Gastroesophageal sphincter (tissue), 3 donors: ENCODE measurements around the gene CYP27A1.

Experiments
- EP300 ChIP-seq: sonication (generic); formaldehyde crosslinking; IDR thresholded peaks from one replicate; pipeline ENCODE4 v1.6.1; 2017; ENCODE audit warnings: antibody characterized with exemption, mild to moderate bottlenecking
- POLR2A ChIP-seq, 2 donors: fragments of 450-650 bp; IDR thresholded peaks; one replicate each; pipeline ENCODE4 v1.6.1; 2017; ENCODE audit warnings: antibody characterized with exemption in 2 of 2, mild to moderate bottlenecking in 2 of 2, moderate library complexity in 1 of 2
- POLR2AphosphoS5 ChIP-seq: sonication (generic); formaldehyde crosslinking; IDR thresholded peaks from one replicate; pipeline ENCODE4 v1.6.1; 2017; ENCODE audit warnings: antibody characterized with exemption
- TF ChIP-seq, protein P1 (sequence below), 4 experiments: fragments of 200-600 bp in 2 of 4; fragments of 450-650 bp in 2 of 4; sonication (generic) in 1 of 4; IDR thresholded peaks; one replicate each; pipeline ENCODE4 v1.5.1; 2017 to 2019; ENCODE audit warnings: antibody characterized with exemption in 4 of 4, mild to moderate bottlenecking in 2 of 4, moderate library complexity in 2 of 4

DNA sequence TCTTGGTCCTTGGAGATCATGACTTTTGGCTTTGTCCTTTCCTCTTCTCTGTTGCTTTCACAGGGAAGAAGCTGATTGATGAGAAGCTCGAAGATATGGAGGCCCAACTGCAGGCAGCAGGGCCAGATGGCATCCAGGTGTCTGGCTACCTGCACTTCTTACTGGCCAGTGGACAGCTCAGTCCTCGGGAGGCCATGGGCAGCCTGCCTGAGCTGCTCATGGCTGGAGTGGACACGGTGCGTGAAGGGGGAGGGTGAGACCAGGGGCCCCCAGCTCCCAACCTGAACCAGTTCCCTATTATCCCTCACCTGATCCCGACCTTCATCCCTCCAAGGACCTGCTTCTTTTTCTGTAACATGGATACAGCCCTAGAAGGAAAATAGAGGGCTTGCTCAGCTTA, 30.9 kb downstream of the CYP27A1 start:
- TF ChIP-seq, protein P1, sequence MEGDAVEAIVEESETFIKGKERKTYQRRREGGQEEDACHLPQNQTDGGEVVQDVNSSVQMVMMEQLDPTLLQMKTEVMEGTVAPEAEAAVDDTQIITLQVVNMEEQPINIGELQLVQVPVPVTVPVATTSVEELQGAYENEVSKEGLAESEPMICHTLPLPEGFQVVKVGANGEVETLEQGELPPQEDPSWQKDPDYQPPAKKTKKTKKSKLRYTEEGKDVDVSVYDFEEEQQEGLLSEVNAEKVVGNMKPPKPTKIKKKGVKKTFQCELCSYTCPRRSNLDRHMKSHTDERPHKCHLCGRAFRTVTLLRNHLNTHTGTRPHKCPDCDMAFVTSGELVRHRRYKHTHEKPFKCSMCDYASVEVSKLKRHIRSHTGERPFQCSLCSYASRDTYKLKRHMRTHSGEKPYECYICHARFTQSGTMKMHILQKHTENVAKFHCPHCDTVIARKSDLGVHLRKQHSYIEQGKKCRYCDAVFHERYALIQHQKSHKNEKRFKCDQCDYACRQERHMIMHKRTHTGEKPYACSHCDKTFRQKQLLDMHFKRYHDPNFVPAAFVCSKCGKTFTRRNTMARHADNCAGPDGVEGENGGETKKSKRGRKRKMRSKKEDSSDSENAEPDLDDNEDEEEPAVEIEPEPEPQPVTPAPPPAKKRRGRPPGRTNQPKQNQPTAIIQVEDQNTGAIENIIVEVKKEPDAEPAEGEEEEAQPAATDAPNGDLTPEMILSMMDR (IDR thresholded peaks at IDR 0.05), result no peak
- TF ChIP-seq POLR2A (IDR thresholded peaks at IDR 0.05) (no peak), POLR2AphosphoS5 (no peak), EP300 (no peak)
